ENCODE data around the gene ENG.

The ENG gene

DNA sequence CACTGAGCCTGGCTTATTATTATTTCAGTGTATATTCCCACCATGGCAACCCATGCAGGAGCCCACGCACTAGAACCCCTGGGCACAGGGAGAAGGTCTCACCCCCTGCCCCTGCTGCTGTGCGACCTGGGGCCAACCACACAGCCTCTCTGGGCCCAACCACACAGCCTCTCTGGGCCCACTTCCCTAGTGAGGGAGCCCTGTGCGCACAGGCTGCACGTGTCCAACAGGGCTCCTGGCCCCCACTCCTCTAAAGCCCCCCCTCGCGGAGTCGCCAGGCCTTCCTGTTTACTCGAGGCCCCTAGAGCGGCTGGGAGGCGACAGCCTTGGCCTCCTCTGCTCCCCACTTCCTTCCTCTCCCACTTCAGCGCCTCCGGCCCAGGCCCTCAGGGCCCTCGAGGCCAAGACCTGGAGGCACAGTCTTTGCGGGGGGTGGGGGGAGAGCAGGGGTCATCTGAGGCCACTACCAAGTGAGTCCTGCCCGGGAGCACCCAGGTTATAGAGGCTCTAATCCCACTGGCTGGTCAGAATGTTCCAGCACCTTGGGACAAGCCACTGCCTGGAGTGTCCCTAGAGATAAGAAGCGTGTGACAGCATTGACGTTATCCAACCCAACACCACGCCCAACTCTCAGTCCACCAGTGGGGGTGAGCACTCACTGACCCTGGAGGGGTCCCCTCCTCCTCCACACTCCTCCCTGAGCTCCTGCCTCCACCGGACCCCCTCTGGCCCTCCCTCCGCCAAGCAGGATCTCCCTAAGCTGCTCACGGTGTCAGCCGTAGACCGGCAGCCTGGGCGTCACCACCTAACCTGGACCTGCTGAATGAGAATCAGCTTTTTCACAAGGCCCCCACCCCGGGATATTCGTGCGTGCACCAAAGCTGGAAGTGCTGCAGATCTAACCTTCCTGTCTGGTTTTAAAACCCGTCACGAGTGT lies 7.9 kb upstream of the ENG start:
- Histone ChIP-seq H3K4me3 (ENCODE audit: low read depth, low read length) (no peak overlapping the region), H3K36me3 (replicated peaks) (no peaks in the 10 kb centered on the region), H3K27me3 (replicated peaks) (no peaks in the 10 kb centered on the region), H3K27ac (no peak overlapping the region)
- in situ Hi-C loops (cut with HindIII; ENCODE audit: low pct_ligation_motif_present, low sequenced_read_pairs), result loop anchor here (25.0 kb wide), 1 partner anchor 100 kb away; no protein-coding TSS in a partner anchor
- no peak for DNase-seq
- TF ChIP-seq, protein P1, sequence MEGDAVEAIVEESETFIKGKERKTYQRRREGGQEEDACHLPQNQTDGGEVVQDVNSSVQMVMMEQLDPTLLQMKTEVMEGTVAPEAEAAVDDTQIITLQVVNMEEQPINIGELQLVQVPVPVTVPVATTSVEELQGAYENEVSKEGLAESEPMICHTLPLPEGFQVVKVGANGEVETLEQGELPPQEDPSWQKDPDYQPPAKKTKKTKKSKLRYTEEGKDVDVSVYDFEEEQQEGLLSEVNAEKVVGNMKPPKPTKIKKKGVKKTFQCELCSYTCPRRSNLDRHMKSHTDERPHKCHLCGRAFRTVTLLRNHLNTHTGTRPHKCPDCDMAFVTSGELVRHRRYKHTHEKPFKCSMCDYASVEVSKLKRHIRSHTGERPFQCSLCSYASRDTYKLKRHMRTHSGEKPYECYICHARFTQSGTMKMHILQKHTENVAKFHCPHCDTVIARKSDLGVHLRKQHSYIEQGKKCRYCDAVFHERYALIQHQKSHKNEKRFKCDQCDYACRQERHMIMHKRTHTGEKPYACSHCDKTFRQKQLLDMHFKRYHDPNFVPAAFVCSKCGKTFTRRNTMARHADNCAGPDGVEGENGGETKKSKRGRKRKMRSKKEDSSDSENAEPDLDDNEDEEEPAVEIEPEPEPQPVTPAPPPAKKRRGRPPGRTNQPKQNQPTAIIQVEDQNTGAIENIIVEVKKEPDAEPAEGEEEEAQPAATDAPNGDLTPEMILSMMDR (IDR thresholded peaks at IDR 0.05; ENCODE audit: low read depth, low read length, missing control alignments), result no peak

DNA sequence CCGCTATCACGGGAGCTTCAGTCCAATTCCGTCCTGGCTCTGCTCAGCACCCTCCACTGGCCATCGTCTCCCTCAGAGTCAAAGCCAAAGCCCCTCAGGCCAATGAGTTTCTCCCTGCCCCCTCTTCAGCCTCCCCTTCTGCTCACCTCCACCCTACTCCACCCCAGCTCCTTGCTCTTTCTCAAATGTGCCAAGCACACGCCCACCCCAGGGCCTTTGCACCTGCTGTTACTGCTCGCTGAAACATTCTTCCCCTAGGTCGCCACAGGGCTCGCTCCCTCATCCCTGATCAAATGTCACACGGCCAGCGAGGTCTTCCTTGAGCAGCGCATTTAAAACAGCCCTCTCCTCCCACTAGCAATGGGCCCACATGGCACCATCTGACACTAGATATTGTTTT lies 6.3 kb upstream of the ENG start:
- in situ Hi-C loops (cut with HindIII; ENCODE audit: low pct_ligation_motif_present, low sequenced_read_pairs), result loop anchor here (25.0 kb wide), 1 partner anchor 98 kb away; no protein-coding TSS in a partner anchor
- Histone ChIP-seq H3K36me3 (replicated peaks) (no peaks in the 10 kb centered on the region), H3K27me3 (replicated peaks) (no peaks in the 10 kb centered on the region), H3K27ac (no peak overlapping the region), H3K4me3 (ENCODE audit: low read depth, low read length) (no peak overlapping the region)
- TF ChIP-seq, protein P1 (IDR thresholded peaks at IDR 0.05; ENCODE audit: low read depth, low read length, missing control alignments), result no peak
- no peak for DNase-seq

DNA sequence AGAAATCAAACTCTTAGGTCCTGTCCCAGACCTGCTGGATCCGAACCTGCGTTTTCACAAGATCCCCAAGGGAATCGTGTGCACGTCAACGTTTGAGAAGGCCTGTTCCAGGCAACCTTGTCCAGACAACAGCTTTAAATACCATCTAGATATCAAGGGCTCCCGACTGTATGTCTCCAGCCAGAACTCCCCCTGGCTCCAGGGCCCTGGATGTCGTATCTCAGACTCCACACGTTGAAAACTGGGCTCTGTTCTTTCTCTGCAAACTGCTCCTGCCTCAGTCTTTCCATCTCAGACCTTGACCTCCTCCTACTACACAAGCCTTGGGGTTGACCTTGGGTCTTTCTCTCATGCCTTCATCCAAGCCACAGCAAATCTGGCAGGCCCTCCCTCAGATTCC lies 5.8 kb upstream of the ENG start:
- no peak overlapping the region for H3K27ac ChIP-seq

DNA sequence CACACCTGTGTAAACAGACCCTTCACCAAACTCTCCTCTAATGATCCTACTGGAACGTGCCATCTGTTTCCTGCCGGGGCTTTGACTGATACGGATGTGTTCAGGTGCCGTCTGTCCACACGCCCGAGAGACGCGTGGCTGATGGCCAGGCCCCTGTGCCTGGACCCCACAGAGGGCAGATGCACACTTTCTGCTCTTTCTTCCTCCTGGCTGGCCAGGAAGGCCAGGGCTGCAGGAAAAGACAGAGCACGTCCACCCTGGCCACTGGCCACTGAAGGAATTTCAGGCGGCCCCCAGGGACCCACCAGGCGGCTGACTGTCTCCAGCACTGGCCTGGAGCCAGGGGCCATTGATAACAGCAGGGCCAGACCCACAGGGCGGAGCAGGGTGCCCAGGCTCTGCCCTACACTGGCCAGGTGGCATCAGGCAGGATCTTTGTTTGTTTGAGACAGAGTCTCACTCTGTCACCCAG lies 3.6 kb upstream of the ENG start:
- Histone ChIP-seq H3K27me3 (replicated peaks) (no peaks in the 10 kb centered on the region), H3K4me3 (ENCODE audit: low read depth, low read length) (no peak overlapping the region), H3K27ac (no peak overlapping the region), H3K36me3 (replicated peaks) (no peaks in the 10 kb centered on the region)
- in situ Hi-C loops (cut with HindIII; ENCODE audit: low pct_ligation_motif_present, low sequenced_read_pairs), result loop anchor here (25.0 kb wide), 1 partner anchor 96 kb away; no protein-coding TSS in a partner anchor
- no peak for DNase-seq
- TF ChIP-seq, protein P1 (IDR thresholded peaks at IDR 0.05; ENCODE audit: low read depth, low read length, missing control alignments), result no peak

More for the DNA sequence above, 5.8 kb upstream of the ENG start:
- no peak overlapping the region for H3K4me3 ChIP-seq (ENCODE audit: low read depth, low read length)
- in situ Hi-C loops (cut with HindIII; ENCODE audit: low pct_ligation_motif_present, low sequenced_read_pairs), result loop anchor here (25.0 kb wide), 1 partner anchor 98 kb away; no protein-coding TSS in a partner anchor
- H3K27me3 ChIP-seq (replicated peaks), result no peaks in the 10 kb centered on the region
- no peak for DNase-seq
- TF ChIP-seq, protein P1 (IDR thresholded peaks at IDR 0.05; ENCODE audit: low read depth, low read length, missing control alignments), result no peak
- H3K36me3 ChIP-seq (replicated peaks), result no peaks in the 10 kb centered on the region

DNA sequence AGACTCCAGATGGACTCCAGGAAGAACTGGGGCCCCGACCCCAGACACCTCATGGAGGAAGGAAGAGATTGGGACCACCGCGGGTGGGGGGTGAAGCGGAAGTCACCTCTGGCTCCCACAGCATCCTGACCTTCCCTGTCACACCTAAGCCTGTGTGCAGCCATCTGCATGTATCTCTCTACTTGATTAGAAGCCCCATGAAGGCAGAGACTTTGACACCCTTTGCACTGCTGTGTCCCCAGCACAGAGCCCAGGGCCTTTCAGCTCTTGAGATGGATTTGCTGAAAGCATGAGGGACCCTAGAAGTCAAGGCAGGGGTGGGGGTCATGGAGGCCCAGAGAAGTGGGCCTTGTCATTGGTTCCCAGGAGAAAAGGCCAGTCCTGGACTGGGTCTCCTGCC lies 2.8 kb upstream of the ENG start:
- H3K27ac ChIP-seq, result no peak overlapping the region
- no peak overlapping the region for H3K4me3 ChIP-seq (ENCODE audit: low read depth, low read length)
- in situ Hi-C loops (cut with HindIII; ENCODE audit: low pct_ligation_motif_present, low sequenced_read_pairs), result loop anchor here (25.0 kb wide), 1 partner anchor 95 kb away; no protein-coding TSS in a partner anchor
- no peaks in the 10 kb centered on the region for H3K36me3 ChIP-seq (replicated peaks)
- H3K27me3 ChIP-seq (replicated peaks), result no peaks in the 10 kb centered on the region
- no peak for DNase-seq
- TF ChIP-seq, protein P1 (IDR thresholded peaks at IDR 0.05; ENCODE audit: low read depth, low read length, missing control alignments), result no peak

Data from brain microvascular endothelial cell (primary cell).